GM12864 (cell line): ENCODE measurements around the gene PJA1.

ENCODE experiments used
- DNase-seq: peaks from one replicate; pipeline ENCODE4 v3.0.0-alpha.2; 2011; ENCODE audit warnings: low read depth
- H3K4me3 ChIP-seq: 2 replicates; pipeline ENCODE4 v1.5.1; 2011; ENCODE audit warnings: mild to moderate bottlenecking, low read depth, low read length, control low read depth
- CTCF ChIP-seq: IDR thresholded peaks from 2 replicates; pipeline ENCODE4 v1.5.1; 2011; ENCODE audit warnings: low read depth, mild to moderate bottlenecking, moderate library complexity, low read length, control low read depth, inconsistent platforms; ENCODE audit errors: missing control alignments

The PJA1 gene

DNA sequence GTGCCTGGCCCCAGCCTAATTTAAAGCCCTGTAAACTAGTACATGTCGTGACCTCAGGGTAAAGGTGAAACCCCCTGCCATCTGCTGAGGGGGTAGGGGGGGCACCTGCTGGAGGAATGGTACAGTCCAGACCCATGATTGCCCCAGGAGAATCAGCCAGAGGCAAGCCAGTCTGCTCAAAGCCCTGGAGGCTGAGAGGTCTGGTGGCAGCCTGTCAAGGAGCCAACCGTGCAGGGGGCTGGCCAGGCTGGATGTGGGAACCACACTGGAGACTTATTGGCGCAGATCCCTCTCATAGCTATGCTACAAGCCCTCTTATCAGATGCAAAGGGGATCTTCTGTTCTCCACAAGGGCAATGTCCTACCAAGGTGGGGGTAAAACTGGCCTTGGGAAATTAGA lies 31.4 kb upstream of the PJA1 start:
- DNase-seq = no peak
- no peak overlapping the region for H3K4me3 ChIP-seq
- TF ChIP-seq CTCF = no peak

DNA sequence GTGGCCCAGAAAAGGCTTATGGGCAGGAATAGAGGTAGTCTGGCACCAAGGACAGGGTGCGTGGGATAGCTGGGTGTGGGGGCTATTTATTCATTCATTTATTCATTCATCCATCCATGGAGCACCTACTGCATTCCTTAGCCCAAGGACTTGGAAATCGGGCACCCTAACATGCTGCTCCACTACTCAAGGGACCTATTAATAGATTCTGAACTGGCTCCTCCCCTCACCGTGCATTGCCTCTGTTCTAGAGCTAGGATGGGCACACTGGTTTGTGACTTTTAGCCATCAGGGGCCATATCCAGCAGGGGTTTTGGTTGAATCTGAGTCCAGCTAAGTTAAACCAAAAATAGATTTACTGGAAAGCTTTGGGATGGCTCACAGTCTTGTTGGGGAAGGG lies 30.6 kb upstream of the PJA1 start:
- TF ChIP-seq CTCF = no peak
- DNase-seq = no peak
- H3K4me3 ChIP-seq = no peak overlapping the region

DNA sequence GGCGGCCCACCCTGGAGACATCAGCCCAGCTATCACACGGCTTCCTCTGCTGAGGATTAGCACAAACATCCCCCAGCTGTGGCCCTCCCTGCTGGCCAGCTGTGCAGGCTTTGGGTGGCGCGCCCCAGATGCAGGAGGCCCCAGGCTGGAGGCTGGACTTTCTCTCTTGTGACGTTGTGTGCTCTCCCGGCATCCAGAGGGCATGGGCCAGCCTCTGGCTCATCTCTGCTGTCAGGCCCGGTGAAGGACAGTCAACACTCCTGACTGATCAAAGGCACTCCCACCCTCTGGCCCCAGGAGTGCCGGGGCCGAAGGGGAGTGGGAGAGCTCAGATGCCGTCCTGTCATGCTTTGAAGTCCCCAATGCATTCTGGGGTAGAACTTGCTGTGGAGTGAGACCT lies 29.9 kb upstream of the PJA1 start:
- H3K4me3 ChIP-seq = no peak overlapping the region
- no peak for TF ChIP-seq CTCF
- DNase-seq = no peak

- no peak for DNase-seq
- no peak overlapping the region for H3K4me3 ChIP-seq
- no peak for TF ChIP-seq CTCF
Observed at GRCh38 chrX:69192603-69193002, 27.4 kb upstream of the PJA1 start.

DNA sequence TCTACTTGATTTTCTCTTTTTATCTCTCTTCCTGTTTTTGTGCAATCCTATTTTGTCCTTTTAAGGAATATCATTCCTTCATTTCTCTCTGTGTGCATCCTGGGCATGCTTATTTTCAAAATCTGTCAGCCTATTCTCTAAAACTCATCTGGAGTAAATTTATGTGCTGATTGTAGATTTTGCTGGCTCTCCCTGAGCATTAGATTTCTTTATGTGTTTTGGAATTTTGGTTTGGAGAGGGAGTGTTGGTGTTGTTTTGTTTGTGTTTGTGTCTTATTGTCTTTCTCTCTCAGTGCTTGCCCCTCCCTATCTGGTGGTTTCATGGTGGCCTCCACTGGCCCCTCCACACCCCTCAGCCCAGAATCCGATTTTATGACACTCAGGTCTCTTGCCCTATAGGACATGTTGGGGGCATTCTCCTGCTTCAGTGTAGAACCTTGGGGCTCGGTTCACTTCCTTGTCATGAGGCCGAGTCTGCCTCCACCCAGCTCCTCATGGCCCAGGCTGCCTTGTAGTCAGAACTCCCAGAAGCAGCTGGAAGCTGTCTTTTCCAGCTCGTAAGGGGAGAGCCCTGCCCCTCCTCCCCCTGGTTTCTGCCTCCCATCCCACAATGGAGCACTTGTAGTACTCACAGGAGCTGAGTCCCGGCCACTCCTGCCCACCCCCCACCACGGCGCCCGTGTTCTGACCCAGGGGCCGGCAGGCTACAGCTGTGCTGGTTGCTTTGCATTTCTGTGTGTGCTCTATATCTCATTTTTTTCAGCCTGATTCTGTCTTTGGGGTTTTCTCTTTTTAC lies 24.5 kb upstream of the PJA1 start:
- H3K4me3 ChIP-seq = no peak overlapping the region
- DNase-seq = no peak
- no peak for TF ChIP-seq CTCF

DNA sequence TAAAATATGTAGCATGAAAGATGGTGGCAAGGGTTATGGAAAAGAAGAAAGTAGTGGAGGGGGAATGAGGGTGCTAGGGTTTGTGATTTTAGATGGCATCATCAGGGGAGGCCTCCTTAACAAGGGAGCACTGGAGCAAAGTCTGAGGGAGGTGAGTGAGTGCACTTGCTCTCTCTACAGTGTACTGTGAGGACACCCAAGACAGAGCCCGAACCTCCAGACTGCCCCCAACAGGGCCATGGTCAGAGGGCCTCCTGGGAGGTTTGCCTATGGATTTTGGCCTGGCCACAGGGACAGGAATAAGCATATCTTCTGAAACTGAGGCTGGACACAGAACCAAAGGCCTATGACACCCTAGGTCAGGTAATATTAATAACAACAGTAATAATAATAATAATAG lies 21.4 kb upstream of the PJA1 start:
- DNase-seq = no peak
- no peak overlapping the region for H3K4me3 ChIP-seq
- no peak for TF ChIP-seq CTCF

DNA sequence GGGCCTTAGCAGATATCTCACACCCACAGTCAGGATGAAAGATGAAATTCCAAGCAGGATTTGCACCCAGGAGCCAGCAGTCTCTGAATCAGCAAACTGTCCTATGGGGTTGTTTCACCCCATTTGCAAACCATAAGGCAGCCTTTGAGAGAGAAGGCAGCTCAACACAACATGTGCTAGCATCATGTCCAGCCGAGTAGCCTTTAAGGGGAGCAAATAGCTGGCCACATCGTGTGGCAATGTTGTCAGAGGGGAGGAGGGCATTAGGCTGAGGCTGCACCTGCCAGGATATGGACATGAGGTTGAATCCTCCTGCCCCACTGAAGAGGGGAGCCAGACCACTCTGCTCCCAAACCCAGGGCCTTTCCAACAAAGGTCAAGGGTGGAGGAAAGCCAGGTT lies 20.6 kb upstream of the PJA1 start:
- TF ChIP-seq CTCF = no peak
- no peak for DNase-seq
- no peak overlapping the region for H3K4me3 ChIP-seq
